Skeletal muscle satellite cell (primary cell): Measurements from ENCODE around the gene CLDND2. TPM values are rescaled to one million over a fixed set of nuclear protein-coding genes. Genes with fewer than 3 reads are reported as not detected.
"Not testable (repeated sequence)": the region's sequence is repeated elsewhere in the genome, so short reads cannot be mapped to it uniquely, and the experiment has no call there.

Experiments
- H3K27me3 ChIP-seq: 2 replicates; pipeline ENCODE4 v1.7.0; 2013; ENCODE audit warnings: low read length; ENCODE audit not compliant: control insufficient read depth, insufficient read depth
- H3K36me3 ChIP-seq: 2 replicates; pipeline ENCODE4 v1.7.0; 2013; ENCODE audit warnings: mild to moderate bottlenecking, control low read depth, low read length; ENCODE audit not compliant: insufficient read depth
- H3K4me1 ChIP-seq: 2 replicates; pipeline ENCODE4 v1.7.0; 2013; ENCODE audit warnings: low read length; ENCODE audit not compliant: control insufficient read depth, insufficient read depth
- H3K4me2 ChIP-seq: 2 replicates; pipeline ENCODE4 v1.7.0; 2013; ENCODE audit warnings: mild to moderate bottlenecking, low read length
- H3K4me3 ChIP-seq: 2 replicates; pipeline ENCODE4 v1.7.0; 2013; ENCODE audit warnings: low read length
- H3K9ac ChIP-seq: 2 replicates; pipeline ENCODE4 v1.7.0; 2013; ENCODE audit warnings: mild to moderate bottlenecking, low read depth, low read length, moderate library complexity
- H3K9me3 ChIP-seq: replicated peaks from 2 replicates; pipeline ENCODE4 v1.7.0; 2013; ENCODE audit warnings: mild to moderate bottlenecking, control low read depth, low read length
- total RNA-seq: library from RNA; depleted of rRNA; stranded (reverse); fragments of >200 nt; gene quantifications from 2 replicates; pipeline ENCODE4 v1.2.3, GENCODE V29; 2012; rRNA removed

Gene CLDND2, protein sequence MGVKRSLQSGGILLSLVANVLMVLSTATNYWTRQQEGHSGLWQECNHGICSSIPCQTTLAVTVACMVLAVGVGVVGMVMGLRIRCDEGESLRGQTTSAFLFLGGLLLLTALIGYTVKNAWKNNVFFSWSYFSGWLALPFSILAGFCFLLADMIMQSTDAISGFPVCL
- not detected in 2 replicates for total RNA-seq

DNA sequence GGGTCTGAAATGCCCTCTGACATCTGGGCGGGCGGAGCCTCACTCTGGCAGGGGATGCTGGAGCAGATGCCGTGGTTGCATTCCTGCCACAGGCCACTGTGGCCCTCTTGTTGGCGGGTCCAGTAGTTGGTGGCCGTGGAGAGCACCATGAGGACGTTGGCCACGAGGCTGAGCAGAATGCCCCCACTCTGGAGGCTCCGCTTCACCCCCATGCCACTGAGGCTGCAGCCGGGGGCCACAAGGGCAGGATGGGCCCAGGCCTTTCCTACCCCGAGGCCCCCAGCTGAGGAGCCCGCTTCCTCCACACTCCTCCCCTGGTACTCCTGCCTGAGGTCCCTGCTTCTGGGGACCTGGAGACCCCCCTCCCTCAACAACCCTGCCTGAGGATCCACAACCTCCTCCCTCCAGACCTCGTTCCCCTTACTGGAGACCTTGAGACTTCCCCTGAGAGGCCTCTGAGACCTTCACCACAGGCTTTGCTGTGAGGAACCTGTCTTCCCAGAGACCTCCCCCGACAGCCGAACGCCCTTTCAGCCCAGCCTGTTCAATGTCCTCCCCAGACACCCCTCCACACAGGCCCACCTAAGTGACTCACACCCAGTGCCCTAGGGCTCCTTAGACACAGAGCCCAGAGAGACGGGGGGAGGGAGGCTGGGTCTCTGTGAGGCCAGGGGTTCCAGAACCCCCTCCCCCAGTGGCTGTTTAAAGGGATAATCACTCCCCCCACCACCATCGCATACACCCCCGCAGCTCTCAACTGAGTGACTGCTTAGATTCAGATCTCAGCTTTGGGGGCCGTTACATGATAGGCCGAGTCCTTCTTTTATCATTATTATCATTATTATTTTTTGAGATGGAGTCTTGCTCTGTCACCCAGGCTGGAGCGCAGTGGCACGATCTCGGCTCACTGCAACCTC lies at the start of gene CLDND2:
Gene CLDND2 (minus strand): TSS at position 638 of the 917 bp plus-strand sequence. CDS start 426 bp downstream, at position 212.
- Histone ChIP-seq H3K4me1 (peaks cover 27% of the 10 kb centered on the region), H3K9ac (peak within 1 kb of the TSS; percentile 87), H3K9me3 (no peaks in the 10 kb centered on the region), H3K36me3 (no peaks in the 10 kb centered on the region), H3K27me3 (no peaks in the 10 kb centered on the region), H3K4me2 (peak within 1 kb of the TSS; percentile 92), H3K4me3 (peak within 1 kb of the TSS; percentile 96)

- H3K27me3 ChIP-seq: no peaks in the 10 kb centered on the region
- H3K4me3 ChIP-seq: no peak overlapping the region
- no peak overlapping the region for H3K4me2 ChIP-seq
- H3K4me1 ChIP-seq: no peaks in the 10 kb centered on the region
- H3K9me3 ChIP-seq: no peaks in the 10 kb centered on the region
- H3K36me3 ChIP-seq: no peaks in the 10 kb centered on the region
- no peak overlapping the region for H3K9ac ChIP-seq
Measured at GRCh38 chr19:51417810-51418157, 49.0 kb upstream of the CLDND2 start.

GRCh38 chr19:51417107-51417809 lies 48.5 kb upstream of the CLDND2 start, which contains the start of gene SIGLEC10:
TSS of gene SIGLEC10 (minus strand) at chr19:51417642. CDS start at chr19:51417581, 61 bp downstream.
- H3K4me2 ChIP-seq: no peak within 1 kb of the TSS
- H3K4me3 ChIP-seq: no peak within 1 kb of the TSS
- no peaks in the 10 kb centered on the region for H3K4me1 ChIP-seq
- no peak within 1 kb of the TSS for H3K9ac ChIP-seq
- no peaks in the 10 kb centered on the region for H3K27me3 ChIP-seq
- no peaks in the 10 kb centered on the region for H3K9me3 ChIP-seq
- no peaks in the 10 kb centered on the region for H3K36me3 ChIP-seq

- not testable (repeated sequence) for H3K9ac ChIP-seq, H3K4me1 ChIP-seq, H3K4me2 ChIP-seq, H3K36me3 ChIP-seq, H3K9me3 ChIP-seq, H3K27me3 ChIP-seq, H3K4me3 ChIP-seq
Measured at GRCh38 chr19:51416422-51416821, 47.6 kb upstream of the CLDND2 start.

- H3K4me1 ChIP-seq: no peaks in the 10 kb centered on the region
Measured at GRCh38 chr19:51415187-51415586, 46.4 kb upstream of the CLDND2 start.

GRCh38 chr19:51410950-51411748 lies 42.3 kb upstream of the CLDND2 start:
- Histone ChIP-seq H3K9ac (no peak overlapping the region), H3K4me3 (no peak overlapping the region), H3K4me1 (no peaks in the 10 kb centered on the region), H3K4me2 (no peak overlapping the region), H3K9me3 (no peaks in the 10 kb centered on the region), H3K27me3 (no peaks in the 10 kb centered on the region), H3K36me3 (no peaks in the 10 kb centered on the region)

More at GRCh38 chr19:51415187-51415586, 46.4 kb upstream of the CLDND2 start:
- H3K27me3 ChIP-seq: no peaks in the 10 kb centered on the region
- H3K4me2 ChIP-seq: no peak overlapping the region
- H3K36me3 ChIP-seq: no peaks in the 10 kb centered on the region
- no peak overlapping the region for H3K9ac ChIP-seq
- H3K4me3 ChIP-seq: no peak overlapping the region
- no peaks in the 10 kb centered on the region for H3K9me3 ChIP-seq

GRCh38 chr19:51407511-51408131 lies 38.8 kb upstream of the CLDND2 start:
- Histone ChIP-seq H3K27me3 (no peaks in the 10 kb centered on the region), H3K9ac (no peak overlapping the region), H3K4me1 (no peaks in the 10 kb centered on the region), H3K36me3 (no peaks in the 10 kb centered on the region), H3K4me3 (no peak overlapping the region), H3K9me3 (no peaks in the 10 kb centered on the region), H3K4me2 (no peak overlapping the region)

DNA sequence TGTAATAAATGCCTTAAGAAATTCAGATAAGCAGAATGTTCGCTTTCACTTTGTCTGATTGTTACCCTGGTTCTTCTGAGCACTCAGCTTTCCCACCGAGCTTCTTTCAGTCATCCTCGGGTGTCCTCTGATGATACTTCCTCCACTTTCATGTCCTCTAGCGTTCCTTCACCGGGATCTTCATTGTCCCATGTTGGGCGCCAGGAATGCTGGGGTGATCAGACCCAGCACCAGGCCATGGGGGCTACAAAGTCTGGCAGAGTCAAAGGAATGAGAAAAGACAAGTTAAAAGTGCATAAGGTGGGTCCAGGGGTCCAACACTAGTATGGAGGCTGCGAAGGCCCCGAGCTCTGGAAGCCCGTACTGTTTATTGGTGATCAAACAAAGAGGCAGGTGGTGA lies 33.3 kb upstream of the CLDND2 start:
- no peaks in the 10 kb centered on the region for H3K9me3 ChIP-seq
- H3K9ac ChIP-seq: no peak overlapping the region
- H3K4me1 ChIP-seq: no peaks in the 10 kb centered on the region
- no peaks in the 10 kb centered on the region for H3K27me3 ChIP-seq
- no peaks in the 10 kb centered on the region for H3K36me3 ChIP-seq
- no peak overlapping the region for H3K4me2 ChIP-seq
- no peak overlapping the region for H3K4me3 ChIP-seq

DNA sequence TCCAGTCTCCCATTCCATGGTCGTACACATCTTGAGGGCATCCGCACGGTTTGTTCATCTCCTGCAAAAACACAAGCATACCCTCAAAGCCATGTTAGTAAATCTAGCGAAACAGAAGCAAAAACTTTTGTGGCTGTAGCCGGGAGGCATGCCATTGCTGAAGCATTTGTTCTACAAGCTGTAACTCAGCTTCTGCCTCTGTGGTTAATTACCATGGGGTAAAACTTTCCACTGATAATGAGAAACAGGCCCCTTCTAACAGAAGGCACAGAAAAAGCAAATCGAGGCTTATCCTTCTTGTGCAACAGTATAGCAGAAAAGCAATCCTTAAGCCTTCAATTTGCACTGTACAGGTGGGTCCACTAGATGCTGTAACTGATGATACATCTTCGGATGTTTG lies 31.1 kb upstream of the CLDND2 start:
- not testable (repeated sequence) for H3K9me3 ChIP-seq, H3K4me2 ChIP-seq, H3K36me3 ChIP-seq, H3K9ac ChIP-seq, H3K4me1 ChIP-seq, H3K4me3 ChIP-seq, H3K27me3 ChIP-seq

DNA sequence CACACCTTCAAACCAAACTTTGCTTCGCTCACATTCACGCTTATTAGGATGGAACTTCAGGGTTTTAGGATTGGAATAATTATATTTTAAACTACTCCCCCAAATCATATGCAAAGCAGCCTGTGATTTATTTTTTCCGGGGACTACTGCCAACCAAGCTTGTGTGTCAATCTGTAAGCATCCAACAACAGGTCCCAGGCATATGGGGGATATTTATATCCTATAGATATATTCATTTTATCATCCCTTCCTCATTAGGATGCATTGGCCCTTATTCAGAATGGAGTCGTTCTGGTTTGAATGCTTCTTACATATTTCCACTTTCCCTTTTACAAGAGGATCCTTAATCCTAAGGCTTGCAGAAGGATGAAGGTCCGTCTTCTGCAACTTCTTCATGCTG lies 30.4 kb upstream of the CLDND2 start:
- H3K36me3 ChIP-seq: no peaks in the 10 kb centered on the region
- H3K9ac ChIP-seq: no peak overlapping the region
- H3K9me3 ChIP-seq: no peaks in the 10 kb centered on the region
- no peaks in the 10 kb centered on the region for H3K27me3 ChIP-seq
- H3K4me3 ChIP-seq: no peak overlapping the region
- peaks cover 6% of the 10 kb centered on the region for H3K4me1 ChIP-seq
- no peak overlapping the region for H3K4me2 ChIP-seq
